A172 (cell line): ENCODE measurements around the gene SLC9A9. TPM values are rescaled to one million over a fixed set of nuclear protein-coding genes. Genes with fewer than 3 reads are reported as not detected.
"Not testable (repeated sequence)": the region's sequence is repeated elsewhere in the genome, so short reads cannot be mapped to it uniquely, and the experiment has no call there.

Experiments
- DNase-seq: peaks from one replicate; pipeline ENCODE4 v3.0.0-alpha.2; 2015; ENCODE audit warnings: low spot score
- total RNA-seq: library from RNA; depleted of rRNA; stranded (reverse); fragments of >200 nt; shearing (Covaris generic); gene quantifications from 2 replicates; pipeline ENCODE4 v1.2.3, GENCODE V29; 2014

The SLC9A9 gene
- total RNA-seq, 1 experiment from 2014 or later: 1.8 TPM

DNA sequence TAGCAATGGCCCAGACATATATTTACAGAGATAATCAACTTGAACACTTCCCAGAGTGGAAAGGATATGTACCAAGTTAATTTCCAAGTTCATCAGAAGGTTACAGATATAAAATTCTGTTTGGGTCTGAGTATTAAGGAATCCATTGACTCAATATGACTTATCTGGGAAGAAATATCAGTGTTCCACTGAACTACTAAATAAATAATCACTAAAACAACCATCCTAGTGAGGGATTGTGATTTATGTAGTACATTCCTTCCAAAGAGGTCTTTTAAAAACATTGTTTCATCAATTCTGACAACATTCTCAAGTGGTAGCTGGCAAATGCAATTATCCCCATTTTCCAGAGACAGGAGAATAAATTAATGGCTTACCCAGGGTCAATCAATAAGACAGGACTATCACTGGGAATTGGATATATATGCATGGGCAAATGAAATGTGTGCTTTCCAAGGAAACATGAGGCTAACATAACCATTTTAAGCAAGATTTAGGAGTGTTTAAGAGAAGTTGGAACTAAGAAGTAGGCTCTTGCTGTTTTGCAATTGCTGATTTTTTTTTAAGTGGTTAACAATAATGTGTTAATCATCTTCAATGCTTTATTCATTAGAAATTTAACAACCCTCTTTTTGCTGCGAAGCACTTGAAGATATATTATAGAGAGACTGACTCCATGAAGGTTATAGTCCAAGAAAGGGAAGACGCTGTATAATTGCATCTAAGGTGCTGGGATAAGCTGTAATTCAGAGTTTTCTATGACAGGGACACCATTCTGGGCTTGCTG lies 37.9 kb downstream of the SLC9A9 start:
- DNase-seq: no peak

DNA sequence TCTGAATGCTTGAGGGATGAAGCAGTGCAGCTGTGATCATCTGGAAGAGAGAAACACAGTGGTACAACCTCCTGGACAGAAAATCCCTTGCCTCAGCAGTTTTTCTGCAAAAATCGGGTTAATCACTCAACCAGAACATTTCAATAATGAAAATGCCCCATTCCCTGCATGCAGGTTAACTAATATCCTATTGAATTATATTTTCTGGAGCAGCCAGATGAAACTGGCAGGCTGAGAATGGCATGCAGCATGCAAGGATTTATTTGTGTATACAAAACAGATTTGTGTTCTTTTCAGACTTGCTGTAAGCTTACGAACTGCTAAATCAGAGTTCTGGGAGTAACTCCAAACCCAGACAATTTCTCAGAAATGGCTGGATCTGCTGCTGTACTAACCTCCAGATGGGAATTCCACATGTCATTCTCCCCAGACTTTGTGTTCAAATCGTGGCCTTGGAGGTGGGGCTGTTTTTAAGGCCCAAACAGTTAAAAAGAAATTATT lies 39.1 kb downstream of the SLC9A9 start:
- no peak for DNase-seq

DNA sequence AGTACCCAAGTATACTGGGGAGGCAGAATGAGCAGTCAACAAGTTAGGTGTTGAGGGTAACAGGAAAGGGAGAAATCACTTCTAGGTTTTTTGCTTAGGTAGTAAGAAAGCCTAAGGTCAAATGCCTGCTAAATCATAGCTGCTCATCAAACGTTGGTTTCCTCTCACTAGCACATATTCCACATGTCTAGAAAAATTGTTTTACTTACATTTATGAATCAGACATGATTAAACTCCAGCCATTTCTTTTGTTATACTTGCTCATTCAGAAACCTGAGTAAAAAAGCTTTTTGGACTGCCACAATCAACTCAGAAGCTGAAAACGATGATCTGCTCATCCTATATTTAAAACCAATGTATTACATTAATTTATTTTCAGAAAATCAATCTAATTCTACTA lies 40.2 kb downstream of the SLC9A9 start:
- no peak for DNase-seq

DNA sequence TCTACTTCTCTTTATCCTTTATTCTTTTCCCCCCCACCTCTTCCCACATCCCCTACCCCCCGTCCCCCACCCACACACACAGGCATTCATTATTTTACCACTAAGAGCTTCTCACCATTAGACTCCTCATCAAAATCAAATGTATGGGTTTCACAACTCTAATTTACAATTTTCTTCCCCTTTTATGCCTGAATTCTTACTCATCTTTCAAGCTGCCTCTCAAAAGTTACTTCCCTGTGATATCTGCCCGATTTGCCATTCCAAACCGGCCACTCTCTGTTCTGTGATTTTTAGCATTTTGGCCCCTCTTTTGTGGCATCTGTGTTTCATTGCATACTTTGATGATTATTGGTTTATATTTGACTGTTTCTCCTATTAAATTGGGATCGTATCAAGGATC lies 42.2 kb downstream of the SLC9A9 start:
- no peak for DNase-seq

DNA sequence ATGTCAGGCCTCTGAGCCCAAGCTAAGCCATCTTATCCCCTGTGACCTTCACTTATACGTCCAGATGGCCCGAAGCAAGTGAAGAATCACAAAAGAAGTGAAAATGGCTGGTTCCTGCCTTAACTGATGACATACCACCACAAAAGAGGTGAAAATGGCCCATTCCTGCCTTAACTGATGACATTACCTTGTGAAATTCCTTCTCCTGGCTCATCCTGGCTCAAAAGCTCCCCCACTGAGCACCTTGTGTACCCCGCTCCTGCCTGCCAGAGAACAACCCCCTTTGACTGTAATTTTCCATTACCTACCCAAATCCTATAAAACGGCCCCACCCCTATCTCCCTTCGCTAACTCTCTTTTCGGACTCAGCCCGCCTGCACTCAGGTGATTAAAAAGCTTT lies 42.8 kb downstream of the SLC9A9 start:
- DNase-seq: not testable (repeated sequence)

DNA sequence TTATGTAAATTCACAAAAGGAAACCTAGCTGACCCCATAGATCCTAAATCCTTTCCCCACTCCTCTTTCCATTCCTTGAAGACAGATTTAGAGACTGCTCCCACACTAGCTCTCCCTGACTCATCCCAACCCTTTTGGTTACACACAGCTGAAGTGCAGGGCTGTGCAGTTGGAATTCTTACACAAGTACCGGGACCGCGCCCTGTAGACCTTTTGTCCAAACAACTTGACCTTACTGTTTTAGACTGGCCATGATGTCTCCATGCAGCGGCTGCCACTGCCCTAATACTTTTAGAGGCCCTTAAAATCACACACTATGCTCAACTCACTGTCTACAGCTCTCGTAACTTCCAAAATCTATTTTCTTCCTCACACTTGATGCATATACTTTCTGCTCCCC lies 47.2 kb downstream of the SLC9A9 start:
- not testable (repeated sequence) for DNase-seq

DNA sequence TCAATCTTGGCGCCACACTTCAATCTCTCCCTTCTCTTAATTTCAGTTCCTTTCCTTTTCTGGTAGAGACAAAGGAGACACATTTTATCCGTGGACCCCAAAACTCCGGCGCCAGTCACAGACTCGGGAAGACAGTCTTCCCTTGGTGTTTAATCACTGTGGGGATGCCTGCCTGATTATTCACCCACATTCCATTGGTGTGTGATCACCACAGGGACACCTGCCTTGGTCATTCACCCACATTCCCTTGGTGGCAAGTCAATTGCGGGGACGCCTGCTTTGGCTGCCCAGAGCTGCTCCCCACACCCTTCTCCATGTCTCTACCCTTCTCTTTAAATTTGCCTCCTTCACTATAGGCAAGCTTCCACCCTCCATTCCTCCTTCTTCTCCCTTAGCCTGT lies 50.1 kb downstream of the SLC9A9 start:
- peak; percentile 70 for DNase-seq

DNA sequence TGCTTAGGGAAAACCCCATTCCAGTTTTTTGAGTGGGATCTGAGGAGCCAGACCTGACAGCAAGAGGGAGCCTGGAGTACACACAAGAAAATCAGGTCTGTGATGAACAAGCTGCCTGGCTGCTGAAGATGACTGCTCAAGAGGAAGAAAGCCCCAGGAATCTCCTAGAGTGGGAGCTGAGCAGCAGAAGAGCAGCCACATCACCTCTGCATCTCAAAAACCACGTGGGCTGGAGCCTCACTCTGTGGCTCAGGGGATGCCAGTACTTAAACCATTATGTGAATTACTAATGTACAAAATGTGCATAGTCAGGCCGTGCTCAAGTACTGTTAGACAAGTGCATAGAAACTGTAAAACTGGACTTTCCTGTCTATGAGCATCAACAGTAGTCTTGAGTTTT lies 52.4 kb downstream of the SLC9A9 start:
- no peak for DNase-seq

DNA sequence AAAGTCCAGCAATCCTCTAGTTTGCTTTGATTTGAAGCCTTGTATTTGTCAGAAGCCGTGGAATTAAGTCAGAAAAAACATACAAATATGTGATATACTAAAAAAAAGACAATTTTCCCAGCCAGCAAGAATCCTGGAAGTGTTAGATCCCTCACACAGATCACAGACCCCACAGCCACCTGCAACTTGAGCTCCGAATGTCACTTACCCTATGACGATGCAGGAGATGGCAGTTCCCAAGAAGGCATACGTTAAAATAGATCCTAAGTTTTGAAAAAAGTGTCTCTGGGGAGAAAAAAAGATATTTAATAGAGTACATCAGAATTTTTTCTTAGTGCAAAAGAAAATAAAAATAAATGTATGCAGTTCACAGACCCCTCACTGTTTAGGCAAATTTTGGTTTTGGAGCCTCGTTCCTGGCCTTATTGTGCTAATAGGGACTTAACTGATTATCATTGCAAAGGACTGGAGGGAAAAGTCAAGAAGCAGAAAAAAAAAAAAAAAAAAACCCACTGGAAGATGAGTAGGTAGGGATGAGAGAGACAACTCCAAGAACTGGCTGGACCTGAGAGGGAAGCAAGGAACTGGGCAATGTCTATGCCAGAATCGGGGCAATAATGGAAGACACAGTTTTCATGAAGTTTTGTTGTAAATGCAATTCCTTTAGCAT lies 53.3 kb downstream of the SLC9A9 start:
- DNase-seq: no peak

DNA sequence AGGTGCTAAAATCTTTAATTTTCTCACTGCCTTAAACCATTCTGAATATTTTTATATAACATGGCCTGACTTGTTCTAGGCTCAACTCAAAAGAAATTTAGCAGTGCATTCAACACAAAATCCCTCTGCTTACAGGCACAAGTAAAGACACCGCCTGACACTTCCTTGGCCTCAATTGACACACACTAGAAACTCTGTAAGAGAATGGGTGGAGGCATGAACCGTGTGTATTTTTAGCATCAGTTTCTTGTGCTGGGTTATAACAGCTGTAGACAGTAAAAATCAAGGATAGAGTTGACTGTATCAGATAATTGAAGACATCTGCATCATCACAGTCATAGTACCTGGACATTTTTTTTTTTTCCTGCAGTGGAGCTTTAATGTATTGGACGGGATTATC lies 54.3 kb downstream of the SLC9A9 start:
- DNase-seq: no peak

DNA sequence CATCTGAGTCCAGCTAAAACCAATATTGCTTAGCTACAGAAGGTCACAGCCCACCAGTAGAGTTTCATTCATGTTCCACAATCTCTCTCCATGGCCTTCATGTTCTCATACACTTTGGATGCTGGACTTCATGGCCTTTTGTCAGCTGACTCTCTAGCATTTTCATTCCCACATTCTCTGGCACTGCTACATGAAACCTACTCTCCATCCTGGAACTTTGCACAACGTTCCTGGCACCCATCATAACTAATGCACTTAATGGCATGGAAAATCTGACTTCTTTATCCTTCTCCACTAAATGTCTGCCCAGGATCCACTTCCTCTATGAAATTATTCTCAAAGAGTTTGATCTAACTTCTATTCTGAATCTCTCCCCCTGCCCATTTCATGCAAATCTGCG lies 56.9 kb downstream of the SLC9A9 start:
- DNase-seq: no peak

DNA sequence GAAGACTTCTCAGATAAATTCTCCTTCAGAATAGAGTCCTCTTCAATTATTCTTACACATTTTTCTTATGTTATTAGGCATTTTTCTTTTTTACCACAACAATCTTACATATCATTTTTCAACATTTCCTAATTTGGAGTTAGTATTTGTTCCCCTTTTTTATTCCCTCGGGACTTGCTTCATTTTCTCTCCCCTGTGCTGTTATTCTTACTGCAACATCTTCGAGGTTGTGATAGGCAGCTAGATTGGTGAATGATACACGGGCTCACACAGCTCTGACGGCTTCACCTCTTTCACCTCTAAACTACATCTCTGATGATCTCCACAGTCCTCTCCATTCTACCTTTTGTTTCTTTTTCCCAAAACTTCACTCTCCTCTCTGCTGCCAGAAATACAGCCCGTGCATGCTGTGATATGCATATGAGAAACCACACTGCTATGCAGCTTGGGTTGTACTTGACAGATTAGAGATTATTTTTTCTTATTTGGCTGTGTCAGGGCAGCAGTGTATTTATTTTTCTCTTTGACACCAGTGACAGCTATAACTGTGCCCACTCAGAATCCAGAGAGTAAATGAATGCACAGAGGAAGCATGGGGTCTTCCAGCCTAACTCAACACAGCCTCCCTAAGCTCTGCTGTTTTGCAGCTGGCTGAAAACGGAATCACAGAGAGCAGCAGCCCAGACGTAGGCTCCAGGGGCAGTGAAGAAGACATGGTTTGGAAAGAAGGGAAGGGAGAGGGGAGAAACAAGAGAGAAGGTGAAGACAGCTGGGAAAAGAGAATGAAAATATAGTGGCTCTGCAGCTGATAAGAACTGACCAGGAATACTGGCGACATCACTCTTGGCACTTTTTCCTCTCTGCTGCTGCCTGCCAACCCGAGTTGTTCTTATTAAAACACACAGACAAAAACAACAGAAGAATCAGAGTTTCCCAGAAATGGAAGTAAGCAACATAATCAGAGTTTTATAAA lies 61.8 kb downstream of the SLC9A9 start:
- no peak for DNase-seq

DNA sequence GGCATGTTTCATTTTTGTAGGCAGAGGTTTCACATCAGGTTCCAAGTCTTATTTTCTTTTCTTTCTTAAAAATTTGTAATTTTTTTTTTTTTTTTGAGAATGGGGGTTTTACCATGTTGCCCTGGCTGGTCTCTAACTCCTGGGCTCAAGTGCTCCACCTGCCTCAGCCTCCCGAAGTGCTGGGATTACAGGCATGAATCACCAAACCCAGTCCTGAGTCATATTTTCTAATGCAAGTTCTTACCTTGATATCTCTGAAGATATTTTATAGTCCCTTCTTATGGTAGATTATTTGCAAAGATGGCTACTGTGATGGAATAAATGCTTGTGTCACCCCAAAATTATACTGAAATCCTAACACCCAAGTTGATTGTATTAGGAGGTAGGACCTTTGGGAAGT lies 63.8 kb downstream of the SLC9A9 start:
- no peak for DNase-seq

DNA sequence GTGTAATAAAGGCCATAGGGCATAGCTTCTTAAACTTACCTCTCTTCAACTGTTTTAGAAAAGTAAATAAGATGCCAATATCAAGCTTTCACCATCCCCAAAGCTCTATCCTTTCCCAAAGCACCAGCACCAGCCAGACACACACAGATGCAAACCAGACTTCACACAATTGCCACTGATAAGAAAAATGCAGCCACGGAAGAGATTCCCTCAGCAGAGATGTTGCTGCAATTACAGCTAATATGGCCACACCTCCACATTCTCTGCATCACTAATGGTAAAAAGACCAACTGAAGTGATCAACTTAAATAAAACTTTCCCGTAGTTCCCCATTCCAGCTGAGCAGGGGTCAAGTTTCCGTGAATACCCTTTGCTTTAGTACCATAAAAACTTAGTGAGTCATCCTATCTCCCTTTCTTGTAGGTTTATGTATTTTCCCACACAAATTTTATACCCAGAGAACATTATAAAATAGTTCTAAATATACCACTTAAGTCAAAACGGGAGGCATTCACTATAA lies 64.4 kb downstream of the SLC9A9 start:
- DNase-seq: peak; percentile 31

DNA sequence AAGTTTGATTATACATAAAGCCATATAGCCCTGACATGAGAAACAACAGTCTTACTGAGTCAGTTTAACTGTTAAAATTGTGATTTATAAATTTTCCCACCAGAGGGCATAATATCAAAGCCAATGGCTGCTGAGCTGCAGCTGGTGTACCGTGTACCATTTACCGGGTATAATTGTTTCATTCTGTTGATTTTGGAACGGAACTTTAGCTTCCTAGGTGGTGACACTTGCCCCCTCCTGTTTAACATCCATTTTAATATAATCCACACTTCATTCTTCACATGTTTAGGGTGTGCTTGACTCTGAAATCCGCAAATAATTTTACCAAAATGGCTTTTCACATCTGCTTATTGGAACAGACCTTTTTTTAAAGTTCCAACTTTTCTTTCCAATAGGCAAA lies 72.8 kb downstream of the SLC9A9 start:
- peak; percentile 48 for DNase-seq

DNA sequence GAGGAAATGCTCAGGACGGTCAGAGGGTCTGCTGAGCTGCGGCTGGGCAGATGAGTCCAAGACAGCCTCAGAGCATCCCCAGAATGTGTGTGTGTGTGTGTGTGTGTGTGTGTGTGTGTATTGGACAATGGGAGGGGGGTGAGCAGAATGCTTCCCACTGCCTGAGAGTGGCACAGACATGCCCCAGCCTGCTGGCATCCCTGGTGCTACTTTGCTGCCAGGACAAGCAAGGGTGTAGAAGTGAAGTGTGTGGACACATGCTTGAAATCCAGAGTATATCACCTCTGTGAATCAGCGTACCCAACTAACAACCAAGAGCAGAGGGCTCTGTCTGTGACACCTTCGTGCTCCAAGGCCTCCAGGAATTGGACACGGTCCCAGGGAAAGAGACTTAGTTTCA lies 76.3 kb downstream of the SLC9A9 start:
- DNase-seq: no peak

DNA sequence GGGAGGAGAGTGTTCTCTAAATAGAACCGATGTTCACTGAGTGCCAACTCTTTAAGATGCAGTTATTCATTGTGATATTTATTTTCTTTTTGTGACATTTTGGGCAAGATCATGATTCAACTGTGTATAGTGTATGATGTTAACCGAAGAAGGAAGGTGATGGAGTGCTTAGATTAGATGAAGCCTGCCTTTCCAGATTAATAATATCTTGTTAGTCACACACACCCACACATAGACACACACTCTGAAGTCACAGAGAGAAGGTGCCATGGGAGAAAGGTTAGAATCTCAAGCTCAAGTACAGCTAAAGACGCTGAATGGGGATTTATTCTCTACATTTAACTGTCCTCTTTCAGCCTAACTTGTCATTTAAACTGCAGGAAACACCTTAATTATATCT lies 77.0 kb downstream of the SLC9A9 start:
- DNase-seq: no peak

DNA sequence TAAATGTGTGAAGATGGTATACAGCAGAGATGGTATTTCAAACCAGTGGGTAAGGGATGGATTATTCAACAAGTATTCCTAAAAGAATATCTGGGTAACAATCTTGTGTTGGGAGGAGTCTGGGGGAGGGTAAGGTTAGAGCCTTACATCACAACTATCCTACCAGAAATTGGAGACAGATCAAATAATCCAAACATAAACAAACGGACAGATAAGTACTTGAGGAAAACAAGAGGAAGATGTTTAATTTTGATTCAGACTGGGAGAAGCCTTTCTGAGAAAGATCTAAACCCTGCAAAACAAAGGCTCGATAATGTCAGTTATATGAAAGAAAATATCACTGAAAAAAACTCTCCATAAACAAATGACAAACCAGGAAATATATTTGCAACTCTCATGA lies 77.9 kb downstream of the SLC9A9 start:
- DNase-seq: no peak

DNA sequence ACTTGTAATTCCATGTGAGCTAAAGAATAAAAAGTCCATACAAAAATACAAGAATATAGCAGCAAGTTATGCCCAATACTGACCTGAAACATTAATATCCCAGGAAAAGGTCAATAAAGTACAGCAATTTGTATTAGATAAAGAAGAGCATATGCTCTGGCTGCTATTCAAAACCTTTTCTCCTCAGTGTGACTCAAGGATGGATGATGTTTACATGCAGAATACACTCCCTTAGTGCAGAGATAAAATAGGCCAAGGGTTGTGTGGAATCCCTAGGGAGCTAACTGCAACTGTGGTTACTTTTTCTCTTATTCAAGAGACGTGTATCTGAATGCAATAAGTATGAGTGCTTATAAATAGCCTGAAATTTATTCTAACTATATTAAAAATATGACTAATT lies 78.7 kb downstream of the SLC9A9 start:
- DNase-seq: no peak

DNA sequence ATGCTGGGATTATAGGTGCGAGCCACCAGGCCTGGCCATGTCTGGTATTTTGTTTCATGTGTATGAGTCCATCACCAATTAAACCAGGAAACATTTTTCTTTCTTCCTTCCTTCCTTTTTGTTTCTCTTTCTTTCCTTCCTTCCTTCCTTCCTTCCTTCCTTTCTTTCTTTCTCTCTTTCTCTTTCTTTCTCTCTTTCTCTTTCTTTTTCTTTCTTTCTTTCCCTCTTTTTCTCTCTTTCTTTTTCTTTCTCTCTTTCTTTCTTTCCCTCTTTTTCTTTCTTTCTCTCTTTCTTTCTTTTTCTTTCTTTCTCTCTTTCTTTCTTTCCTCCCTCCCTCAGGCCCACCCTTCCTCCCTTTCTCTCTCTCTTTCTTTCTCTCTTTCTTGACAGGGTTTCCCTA lies 83.4 kb downstream of the SLC9A9 start:
- DNase-seq: no peak

DNA sequence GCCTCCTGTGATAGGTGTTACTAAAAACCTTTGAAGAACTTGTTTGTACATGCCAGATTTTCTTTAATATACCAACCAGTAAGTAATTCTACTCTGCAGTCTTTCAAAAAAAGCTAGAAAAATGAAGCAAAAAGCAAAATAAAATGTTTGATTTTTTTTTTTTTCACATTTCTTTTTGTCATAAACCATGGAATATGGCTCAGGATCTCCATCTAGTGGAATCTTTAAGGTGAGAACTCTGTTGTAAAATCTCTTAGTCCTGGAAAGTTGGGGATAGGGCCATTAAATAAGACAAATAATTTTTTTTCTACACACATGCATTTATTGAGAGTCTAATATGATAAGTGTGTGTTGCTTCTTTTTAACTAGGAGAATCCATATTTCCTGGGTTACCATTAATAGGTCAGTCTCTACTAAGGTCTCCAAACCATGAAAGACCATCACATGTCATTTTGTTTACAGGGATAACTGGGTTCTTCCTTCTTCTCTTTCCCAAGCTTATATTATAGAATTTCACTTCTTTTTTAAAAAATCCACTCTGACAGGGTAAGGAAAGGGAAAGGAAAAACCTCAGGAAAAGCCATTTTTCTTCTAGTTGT lies 84.6 kb downstream of the SLC9A9 start:
- no peak for DNase-seq

DNA sequence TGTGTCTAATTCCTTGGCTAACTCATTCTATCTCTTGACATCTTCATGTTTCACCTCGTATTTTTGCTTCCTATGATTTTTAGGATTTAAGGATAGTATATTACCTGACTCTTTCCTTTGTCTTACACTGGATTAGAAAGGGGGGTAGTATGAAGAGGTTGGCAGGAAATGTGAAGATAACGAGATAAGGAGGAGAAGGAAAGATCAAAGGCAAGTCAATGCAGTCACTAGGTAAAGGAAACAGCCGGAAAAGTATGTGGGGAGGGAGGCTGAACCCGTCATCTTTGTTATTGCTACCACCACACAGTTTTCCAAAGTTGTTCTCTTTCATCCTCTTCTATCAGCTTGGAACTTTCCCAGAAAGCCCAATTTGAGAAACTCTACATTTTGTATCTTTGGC lies 90.6 kb downstream of the SLC9A9 start:
- no peak for DNase-seq
